Stimulated activated CD8-positive, alpha-beta memory T cell treated with anti-CD3 and anti-CD28 coated beads, Interleukin-7, amount 100 ng/mL, for 4 hours (primary cell): Measurements from ENCODE around the gene TDP1.
"Not testable (repeated sequence)": the region's sequence is repeated elsewhere in the genome, so short reads cannot be mapped to it uniquely, and the experiment has no call there.

Experiments used
- DNase-seq, 2 donors: peaks; one replicate each; pipeline ENCODE4 v3.0.0-alpha.2; 2020; ENCODE audit warnings: low read depth in 2 of 2

TDP1 gene

GRCh38 chr14:89990218-89990617, 34.5 kb downstream of the TDP1 start:
- DNase-seq = no peak

- DNase-seq = no peak
Measured at GRCh38 chr14:89990623-89991275, 35.0 kb downstream of the TDP1 start.

DNA sequence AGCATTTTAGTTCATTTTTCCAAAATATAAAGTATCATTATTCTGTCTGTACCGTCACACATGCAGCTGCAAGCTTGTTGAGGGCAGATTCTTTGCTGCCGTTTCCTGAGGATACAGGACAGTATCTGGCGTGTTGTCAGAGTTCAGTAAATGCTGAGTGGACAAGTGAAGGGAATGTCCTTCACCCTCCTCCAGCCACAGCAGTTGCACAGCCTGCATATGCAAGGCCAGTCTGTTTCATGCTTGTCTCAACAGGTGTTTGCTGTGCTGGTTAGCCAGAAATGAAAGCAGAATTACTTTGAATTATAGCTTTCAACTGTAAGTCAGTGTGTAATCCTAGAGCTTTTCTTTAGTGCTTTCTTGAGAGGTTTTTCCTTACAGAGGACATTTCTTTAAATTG, 36.5 kb downstream of the TDP1 start:
- DNase-seq = no peak

- no peak for DNase-seq
Measured at GRCh38 chr14:89996963-89997362, 41.2 kb downstream of the TDP1 start.

- no peak for DNase-seq
Measured at GRCh38 chr14:90000935-90001334, 45.2 kb downstream of the TDP1 start.

GRCh38 chr14:90003526-90004307, 48.0 kb downstream of the TDP1 start:
- no peak for DNase-seq

DNA sequence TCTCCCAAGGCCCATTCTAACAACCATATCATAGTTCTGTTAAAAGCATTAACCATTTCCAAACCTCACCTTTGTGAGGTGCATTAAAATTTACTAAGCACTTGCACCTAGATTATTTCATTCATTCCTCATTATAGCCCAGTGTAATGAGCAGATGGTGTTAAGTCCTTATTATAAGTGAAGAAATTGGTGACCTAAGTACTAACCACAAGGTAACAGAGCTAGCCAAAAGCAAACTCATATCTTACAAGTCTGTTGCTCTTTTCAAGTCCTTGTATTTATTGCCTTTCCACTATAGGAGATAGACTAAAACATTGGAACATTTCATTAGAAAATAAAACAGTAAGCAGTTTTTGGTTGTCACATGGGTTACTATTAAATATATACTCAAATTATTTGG, 49.7 kb downstream of the TDP1 start:
- DNase-seq = no peak

DNA sequence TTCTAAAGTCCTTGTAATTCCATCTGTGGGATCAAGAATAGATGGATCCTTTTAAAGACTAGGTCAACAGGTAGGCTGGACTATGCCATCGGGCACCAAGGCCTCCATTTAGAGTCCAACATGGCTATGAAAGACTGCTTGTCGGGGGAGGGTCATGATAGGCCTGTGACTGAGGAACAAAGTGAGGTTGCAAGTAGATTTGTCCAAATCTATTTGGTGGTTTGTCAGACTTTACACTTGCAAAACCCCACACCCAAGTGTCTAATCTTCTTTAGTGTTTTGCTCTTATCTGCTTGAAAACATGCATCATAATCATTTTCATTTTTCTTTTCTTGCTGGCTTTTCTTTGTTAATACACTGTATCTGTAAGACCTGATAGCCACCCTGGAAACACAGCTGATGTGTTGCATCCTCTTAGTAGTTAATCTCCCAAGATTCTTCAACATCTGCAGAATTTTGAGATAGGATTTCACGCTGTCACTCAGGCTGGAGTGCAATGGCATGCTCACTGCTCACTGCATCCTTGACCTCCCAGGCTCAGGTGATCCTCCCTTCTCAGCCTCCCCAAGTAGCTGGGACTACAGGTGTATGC, 50.3 kb downstream of the TDP1 start:
- no peak for DNase-seq

DNA sequence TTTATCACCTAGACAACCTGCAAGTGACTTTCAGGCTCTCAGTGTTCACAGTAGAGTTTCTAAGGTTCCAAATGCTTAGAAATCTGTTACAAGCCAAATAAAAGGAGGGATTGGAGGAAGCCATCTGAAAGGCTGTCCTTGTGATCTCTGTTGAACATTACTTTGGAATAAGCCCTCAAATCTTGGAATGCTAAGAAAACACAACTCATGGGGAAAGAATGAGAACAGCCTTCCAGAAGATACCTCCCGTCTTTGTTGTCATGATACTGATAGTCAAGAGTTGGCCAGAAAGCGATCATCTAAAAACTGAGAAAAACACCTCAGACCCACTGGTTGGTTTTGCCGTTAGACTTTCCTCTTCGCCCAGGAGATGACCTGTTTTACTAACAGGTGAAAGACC, 61.6 kb downstream of the TDP1 start:
- DNase-seq = no peak

DNA sequence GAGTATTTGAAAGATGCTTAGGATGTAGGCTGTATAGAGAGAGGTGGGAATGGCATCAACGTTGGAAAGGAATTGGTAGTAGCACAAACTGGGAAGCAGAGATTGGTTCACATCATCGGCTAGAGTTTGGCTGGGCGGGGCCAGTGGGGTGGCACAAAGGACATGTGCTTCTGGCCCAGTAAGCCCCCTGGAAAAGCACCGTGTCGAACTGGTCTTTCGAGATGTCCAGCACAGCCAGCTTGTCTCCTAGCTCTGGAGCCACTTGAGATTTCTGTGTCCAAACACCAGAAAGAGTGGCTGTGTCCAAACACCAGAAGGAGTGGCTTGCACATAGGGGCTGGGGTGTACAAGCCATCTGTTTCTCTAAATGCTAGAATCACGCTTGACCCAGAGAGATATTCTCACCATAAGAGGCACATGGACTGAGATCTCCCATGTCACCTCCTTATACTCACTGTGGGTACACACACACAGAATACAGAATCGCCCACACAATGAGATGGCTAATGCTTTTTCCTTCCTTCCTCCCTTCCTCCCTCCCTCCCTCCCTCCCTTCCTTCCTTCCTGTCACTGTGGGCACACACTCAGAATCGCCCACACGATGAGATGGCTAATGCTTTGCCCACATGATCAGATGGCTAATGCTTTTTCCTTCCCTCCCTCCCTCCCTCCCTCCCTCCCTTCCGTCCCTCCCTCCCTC, 64.2 kb downstream of the TDP1 start:
- no peak for DNase-seq

DNA sequence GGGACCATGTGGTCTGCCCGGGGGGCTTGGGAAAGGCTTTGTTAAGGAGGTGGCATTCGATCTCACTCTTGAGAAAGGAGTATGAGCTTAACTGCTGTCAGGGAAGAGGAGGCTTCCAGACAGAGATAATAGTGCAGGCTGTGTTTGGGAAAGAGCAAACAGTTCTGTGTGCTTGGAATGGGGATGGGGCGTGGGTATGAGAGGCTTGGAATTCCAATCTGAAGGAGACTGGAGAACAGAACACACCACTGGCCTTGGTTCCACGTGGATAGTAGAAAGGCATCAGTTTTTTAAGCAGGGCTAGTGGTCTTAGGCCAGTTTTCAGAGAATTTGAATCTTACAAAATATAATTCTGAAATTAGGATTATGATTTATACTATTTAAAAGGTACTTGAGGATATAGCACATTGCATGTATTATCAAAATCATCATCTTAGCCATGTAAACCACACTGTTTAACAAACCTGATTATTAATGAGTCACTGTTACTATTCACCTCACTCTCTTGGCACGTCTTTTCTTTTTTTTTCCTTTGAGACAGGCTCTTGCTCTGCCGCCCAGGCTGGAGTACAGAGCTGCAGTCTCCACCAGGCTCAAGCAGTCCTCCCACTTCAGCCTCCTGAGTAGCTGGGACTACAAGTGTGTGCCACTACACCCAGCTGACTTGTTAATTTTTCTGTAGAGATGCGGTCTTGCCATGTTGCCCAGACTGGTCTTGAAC, 67.6 kb downstream of the TDP1 start:
- no peak for DNase-seq

DNA sequence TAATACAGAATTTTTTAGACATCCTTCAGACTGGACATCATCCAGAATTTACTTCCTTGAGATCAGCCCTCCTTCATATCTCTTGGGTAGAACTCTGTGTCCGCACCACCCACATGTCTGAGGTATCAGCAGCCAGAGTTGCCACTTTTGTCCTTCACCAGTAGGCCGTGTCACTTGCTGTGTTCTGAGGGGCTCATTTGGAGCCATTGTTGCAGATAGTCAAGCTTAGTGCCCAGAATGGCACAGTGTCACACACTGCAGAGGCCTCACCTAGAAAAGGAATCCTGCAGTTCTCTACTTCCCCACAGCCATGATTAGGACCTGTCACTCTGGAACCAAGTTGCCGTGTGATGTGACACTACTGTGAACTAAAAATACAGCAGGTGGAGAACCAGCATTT, 69.2 kb downstream of the TDP1 start:
- no peak for DNase-seq

- DNase-seq = not testable (repeated sequence)
Measured at GRCh38 chr14:90026608-90027007, 70.9 kb downstream of the TDP1 start.

- DNase-seq = no peak
Measured at GRCh38 chr14:90027842-90028241, 72.1 kb downstream of the TDP1 start.

- no peak for DNase-seq
Measured at GRCh38 chr14:90034156-90034555, 78.4 kb downstream of the TDP1 start.

DNA sequence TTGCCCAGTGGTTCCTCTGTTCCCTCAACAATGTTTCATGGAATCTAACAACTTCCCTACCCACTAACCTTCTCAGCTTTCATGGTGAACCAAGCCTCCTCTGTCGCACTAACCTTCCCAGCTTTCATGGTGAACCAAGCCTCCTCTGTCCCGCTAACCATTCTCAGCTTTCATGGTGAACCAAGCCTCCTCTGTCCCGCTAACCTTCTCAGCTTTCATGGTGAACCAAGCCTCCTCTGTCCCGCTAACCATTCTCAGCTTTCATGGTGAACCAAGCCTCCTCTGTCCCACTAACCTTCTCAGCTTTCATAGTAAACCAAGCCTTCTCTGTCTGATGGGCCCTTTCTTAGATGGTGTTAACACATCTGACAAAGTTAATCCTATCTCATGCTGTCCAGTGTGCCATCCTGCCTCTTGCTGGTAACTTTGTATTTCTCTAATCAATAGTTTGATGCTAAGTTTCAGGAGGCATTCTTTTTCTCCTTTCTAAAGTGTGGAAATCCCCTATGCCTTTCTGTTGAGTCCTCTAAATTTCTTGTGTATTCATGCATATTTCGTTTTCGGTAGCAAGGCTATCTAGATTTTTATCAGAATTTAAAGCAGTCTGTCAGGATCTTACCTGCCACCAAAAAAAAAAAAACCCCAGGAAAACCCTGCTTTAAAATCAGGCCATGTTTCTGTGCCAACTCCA, 79.3 kb downstream of the TDP1 start:
- no peak for DNase-seq

GRCh38 chr14:90039253-90040010, 83.7 kb downstream of the TDP1 start:
- no peak for DNase-seq

- no peak for DNase-seq
Measured at GRCh38 chr14:90040411-90040810, 84.7 kb downstream of the TDP1 start.

DNA sequence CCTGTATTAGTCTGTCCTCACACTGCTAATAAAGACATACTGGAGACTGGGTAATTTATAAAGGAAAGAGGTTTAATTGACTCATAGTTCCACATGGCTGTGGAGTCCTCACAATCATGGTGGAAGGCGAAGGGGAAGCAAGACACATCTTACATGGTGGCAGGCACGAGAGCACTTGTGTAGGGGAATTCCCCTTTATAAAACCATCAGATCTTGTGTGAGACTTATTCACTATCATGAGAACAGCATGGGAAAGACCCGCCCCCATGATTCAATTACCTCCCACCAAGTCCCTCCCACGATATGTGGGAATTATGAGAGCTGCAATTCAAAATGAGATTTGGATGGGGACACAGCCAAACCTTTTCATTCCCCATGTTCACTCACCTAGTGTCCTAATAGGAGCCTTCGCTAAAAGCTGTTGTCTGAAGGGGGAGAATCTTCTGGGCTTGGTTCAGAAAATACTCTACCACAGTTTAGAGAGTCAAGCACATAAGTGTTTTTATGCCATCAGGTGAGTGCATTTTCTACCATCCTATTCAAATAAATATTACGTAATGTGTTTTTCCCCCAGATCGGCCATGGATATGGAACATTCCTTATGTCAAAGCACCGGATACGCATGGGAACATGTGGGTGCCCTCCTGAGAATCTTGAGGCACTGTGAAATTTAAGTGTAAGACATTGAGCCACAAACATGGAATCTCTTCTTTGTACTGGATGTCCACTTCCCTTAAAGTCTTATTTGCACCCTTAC, 86.9 kb downstream of the TDP1 start:
- no peak for DNase-seq

DNA sequence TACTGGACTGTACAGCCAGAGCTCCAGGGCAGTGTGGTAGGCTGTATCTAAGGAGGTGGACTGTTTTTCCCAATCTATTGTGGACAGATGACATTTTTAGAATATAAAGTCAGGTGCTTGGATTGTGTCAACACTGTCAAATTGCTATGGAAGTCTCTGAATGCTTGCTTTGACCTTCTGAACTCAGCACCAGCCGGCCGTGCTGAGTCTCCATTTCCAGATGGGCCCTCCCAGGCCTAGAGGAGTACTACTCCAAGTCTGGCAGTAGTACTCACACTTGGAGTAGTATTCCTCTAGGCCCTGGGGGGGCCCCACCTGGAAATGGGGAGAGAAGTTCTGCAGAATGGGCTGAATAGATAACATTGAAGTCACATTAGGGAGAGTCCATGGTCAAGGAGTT, 89.9 kb downstream of the TDP1 start:
- no peak for DNase-seq
